Adrenal gland (tissue), 12 donors: ENCODE data around the gene PRICKLE2. TPM values are rescaled to one million over a fixed set of nuclear protein-coding genes. Genes with fewer than 3 reads are reported as not detected.

Experiments
- DNase-seq, 7 donors: peaks; one replicate each; pipeline ENCODE4 v3.0.0-alpha.2; 2019 to 2020
- H3K27ac ChIP-seq, 5 donors: fragments of 200-600 bp; sonication (generic) in 4 of 5; 1 replicate in 3 of 5; 2 replicates in 2 of 5; pipeline versions ENCODE4 v1.5.1 to v1.8.0; 2016 to 2020; ENCODE audit warnings: mild to moderate bottlenecking in 1 of 5
- H3K27me3 ChIP-seq: fragments of 200-600 bp; 2 replicates; pipeline ENCODE4 v1.8.0; 2021
- H3K36me3 ChIP-seq, 2 donors: fragments of 200-600 bp; replicated peaks in 1 of 2; 1 replicate in 1 of 2; 2 replicates in 1 of 2; pipeline versions ENCODE4 v1.5.1 to v1.8.0; 2018 to 2022
- H3K4me1 ChIP-seq, 2 donors: fragments of 200-600 bp; replicated peaks in 1 of 2; 1 replicate in 1 of 2; 2 replicates in 1 of 2; pipeline versions ENCODE4 v1.5.1 to v1.8.0; 2018 to 2021
- H3K4me3 ChIP-seq, 4 donors: fragments of 200-600 bp; sonication (generic) in 3 of 4; one replicate each; pipeline ENCODE4 v1.5.1; 2016 to 2018
- H3K9me3 ChIP-seq, 3 donors: fragments of 200-600 bp; sonication (generic) in 1 of 3; replicated peaks in 1 of 3; 1 replicate in 2 of 3; 2 replicates in 1 of 3; pipeline versions ENCODE4 v1.5.1 to v1.8.0; 2016 to 2021
- CTCF ChIP-seq, 6 experiments: fragments of 450-650 bp in 4 of 6; fragments of 200-600 bp in 2 of 6; sonication (generic) in 1 of 6; IDR thresholded peaks; 1 replicate in 5 of 6; 2 replicates in 1 of 6; pipeline versions ENCODE4 v1.5.1 to v1.8.0; 2016 to 2021; ENCODE audit warnings: antibody characterized with exemption in 6 of 6, mild to moderate bottlenecking in 2 of 6, moderate library complexity in 1 of 6
- POLR2A ChIP-seq, 2 donors: fragments of 450-650 bp; IDR thresholded peaks; one replicate each; pipeline ENCODE4 v1.6.1; 2017; ENCODE audit warnings: antibody characterized with exemption in 2 of 2, mild to moderate bottlenecking in 2 of 2, moderate library complexity in 1 of 2
- WGBS, 4 donors: extraction: QIAGEN DNeasy Blood & Tissue Kit in 2 of 4; methylation state at CpG; one replicate each; pipeline versions ENCODE4 v1.1.5 to v1.1.7; 2013 to 2017; 5-methylcytosine and 5-hydroxymethylcytosine counted together
- intact Hi-C, 2 donors: fragments of 100-400 bp; cut with DNase I; formaldehyde crosslinking; loops; one replicate each; pipeline versions ENCODE4 v1.14.1 to v1.15.0; 2022 to 2023
- polyA plus RNA-seq, 3 donors: library from polyadenylated mRNA; stranded (reverse); fragments of 200-250 nt in 2 of 3; fragments of 350-450 nt in 1 of 3; fragmentation: Illumina TruSeq in 1 of 3; extraction: RNeasy Lipid Tissue Mini Kit (QIAGEN cat#74804) in 1 of 3; gene quantifications; one replicate each; pipeline ENCODE4 v1.2.3, GENCODE V29; 2013 to 2014
- total RNA-seq, 9 donors: library from RNA; depleted of rRNA in 4 of 9; stranded (reverse); fragments of >200 nt in 4 of 9; fragments of 120-200 nt in 1 of 9; fragmentation: NEBNext Ultra II Directional in 1 of 9; extraction: Animal tissue kit (Norgen Biotek cat#: 25700) in 1 of 9; gene quantifications; one replicate each; pipeline versions ENCODE4 v1.1.0 to v1.2.4, GENCODE V29; 2013 to 2023
- donor health status: healthy with polysubstance abuse.
- donor health status: Bipolar disorder and iron deficiency.
- donor health status: DM: yes; HTN: yes; CAD: no.
- donor health status: DM: no; HTN: no; CAD: no.
- donor health status: DM: no; HTN: no; CAD: no.
- donor health status: DM: yes; HTN: yes; CAD: no.

The PRICKLE2 gene
- total and polyA plus RNA-seq, 12 donors: 1.3 to 15.7 (median 8.1) TPM

DNA sequence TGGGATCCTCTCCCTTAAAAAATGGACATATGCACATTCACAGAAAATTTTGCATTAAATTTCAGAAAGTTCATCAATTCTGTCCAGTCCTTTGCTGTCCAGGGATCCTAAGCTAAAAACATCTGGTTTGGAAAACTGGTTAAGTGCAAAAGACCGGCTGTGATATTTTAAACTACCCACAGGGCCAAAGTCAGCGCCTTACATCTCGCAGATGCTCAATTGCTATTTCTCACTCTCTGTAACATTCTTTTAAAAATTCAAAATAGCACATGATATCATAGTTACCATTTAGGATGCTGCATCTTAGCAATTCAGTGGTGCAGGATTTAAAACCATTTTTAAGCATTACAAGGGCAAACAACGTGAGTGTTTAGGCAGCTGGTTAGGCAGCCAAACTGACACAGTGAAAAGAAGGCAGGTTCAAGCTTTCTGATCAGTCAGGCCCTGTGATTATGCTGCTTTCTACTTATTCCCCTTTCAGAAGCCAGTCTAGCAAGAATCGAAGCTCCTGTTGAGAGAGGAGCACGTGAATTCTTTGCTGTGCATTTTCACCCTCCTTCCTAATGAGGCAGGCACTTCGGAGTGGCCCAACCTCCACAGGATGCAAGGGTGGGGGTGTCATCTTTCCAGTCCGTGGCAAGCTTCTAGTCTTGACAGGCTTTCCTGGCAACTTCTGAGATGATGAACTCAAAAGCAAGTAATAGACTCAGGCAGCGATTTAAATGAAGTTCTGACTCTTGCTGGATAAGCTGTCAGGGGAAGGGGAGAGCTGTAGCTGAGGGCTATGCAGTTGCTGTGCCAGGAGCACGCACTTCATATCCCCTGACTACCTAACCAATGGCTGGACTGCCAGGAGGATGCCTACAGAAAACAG lies 8.8 kb downstream of the PRICKLE2 start:
- Histone ChIP-seq H3K4me1 (peaks cover 0 to 20% of the 10 kb centered on the region in 2 donors), H3K36me3 (no peaks in the 10 kb centered on the region), H3K9me3 (no peaks in the 10 kb centered on the region), H3K27me3 (no peaks in the 10 kb centered on the region), H3K27ac (no peak overlapping the region), H3K4me3 (no peak overlapping the region)
- no peak for DNase-seq
- 66 to 75% (median 73%) methylated on average over 10 of the region's 10 CpGs for WGBS, 4 donors
- intact Hi-C loops: no loop called here
- TF ChIP-seq POLR2A (IDR thresholded peaks at IDR 0.05): no peak
- no peak for TF ChIP-seq CTCF (IDR thresholded peaks at IDR 0.05)

- Histone ChIP-seq H3K9me3 (no peaks in the 10 kb centered on the region), H3K27me3 (no peaks in the 10 kb centered on the region), H3K4me3 (no peak overlapping the region), H3K27ac (no peak overlapping the region), H3K4me1 (peaks cover 0 to 20% of the 10 kb centered on the region in 2 donors), H3K36me3 (no peaks in the 10 kb centered on the region)
- TF ChIP-seq POLR2A (IDR thresholded peaks at IDR 0.05) (no peak), CTCF (IDR thresholded peaks at IDR 0.05) (no peak)
- intact Hi-C loops: no loop called here
- no peak for DNase-seq
- WGBS, 4 donors: 94 to 96% (median 94%) methylated on average over 3 of the region's 3 CpGs
Measured at GRCh38 chr3:64215559-64215958, 9.7 kb downstream of the PRICKLE2 start.

DNA sequence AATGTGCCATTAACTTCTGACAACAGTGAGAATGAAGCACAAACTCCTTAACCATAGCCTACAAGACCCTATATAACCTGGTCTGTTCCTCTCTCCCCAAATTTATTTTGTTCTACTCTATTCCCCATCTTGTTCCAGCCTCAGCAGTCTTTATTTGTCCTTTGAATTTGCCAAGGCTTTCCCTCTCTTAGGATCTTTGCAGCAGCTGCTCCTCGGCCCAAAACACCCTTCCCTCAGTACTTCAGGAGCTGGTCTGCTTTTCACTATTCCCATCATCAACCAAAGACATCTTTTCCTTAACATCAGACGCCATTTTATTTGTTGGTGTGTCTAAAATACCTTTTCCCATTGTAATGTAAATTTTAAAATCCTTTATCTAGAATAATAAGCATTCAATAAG lies 10.2 kb downstream of the PRICKLE2 start:
- Histone ChIP-seq H3K36me3 (no peaks in the 10 kb centered on the region), H3K27me3 (no peaks in the 10 kb centered on the region), H3K4me1 (peaks cover 0 to 21% of the 10 kb centered on the region in 2 donors), H3K4me3 (no peak overlapping the region), H3K27ac (peak overlapping the region in 2 of 5 donors; percentile 17 to 52), H3K9me3 (no peaks in the 10 kb centered on the region)
- no peak for DNase-seq
- WGBS, 4 donors: 80 to 91% (median 83%) methylated on average over 2 of the region's 2 CpGs
- intact Hi-C loops: no loop called here
- TF ChIP-seq CTCF (IDR thresholded peaks at IDR 0.05) (no peak), POLR2A (IDR thresholded peaks at IDR 0.05) (no peak)

DNA sequence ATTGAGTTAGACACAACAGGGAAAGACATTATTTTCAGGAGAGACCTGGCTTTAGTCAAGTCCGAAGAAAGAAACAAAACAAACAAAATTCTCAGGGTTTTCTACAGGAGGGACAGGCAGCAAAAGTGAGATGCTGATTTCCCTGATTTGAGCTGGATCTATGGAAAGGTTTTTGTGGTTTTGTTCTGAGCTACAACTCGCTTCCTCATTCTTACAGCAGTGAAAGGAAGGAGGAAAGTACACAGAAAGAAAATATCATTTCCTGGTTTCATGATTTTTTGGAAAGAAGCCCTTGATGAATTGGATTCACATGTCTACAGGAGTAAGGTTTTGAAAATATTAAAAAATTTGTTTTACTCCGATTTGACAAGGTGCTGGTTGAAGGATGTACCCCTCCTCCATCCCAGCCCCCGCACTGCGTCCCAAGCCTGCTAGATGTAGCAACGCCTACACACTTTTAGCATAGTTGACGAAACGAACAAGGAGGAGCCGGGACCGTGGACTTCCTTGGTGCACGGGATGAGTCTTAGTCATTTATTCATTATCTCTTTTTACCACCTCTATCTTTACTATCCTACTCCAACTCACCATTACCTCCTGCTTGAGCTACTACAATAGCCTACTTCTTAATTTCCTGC lies 10.8 kb downstream of the PRICKLE2 start:
- DNase-seq: no peak
- H3K27ac ChIP-seq: peak overlapping the region in 2 of 5 donors; percentile 17 to 52
- no peaks in the 10 kb centered on the region for H3K9me3 ChIP-seq
- H3K4me3 ChIP-seq: peak overlapping the region in 1 of 4 donors; percentile 4
- H3K36me3 ChIP-seq: no peaks in the 10 kb centered on the region
- intact Hi-C loops: no loop called here
- TF ChIP-seq CTCF (IDR thresholded peaks at IDR 0.05) (no peak), POLR2A (IDR thresholded peaks at IDR 0.05) (no peak)
- no peaks in the 10 kb centered on the region for H3K27me3 ChIP-seq
- H3K4me1 ChIP-seq: peaks cover 0 to 27% of the 10 kb centered on the region in 2 donors
- WGBS, 4 donors: 67 to 73% (median 70%) methylated on average over 11 of the region's 11 CpGs
